H9 (cell line): ENCODE measurements around the gene STIM2. TPM values are rescaled to one million over a fixed set of nuclear protein-coding genes. Genes with fewer than 3 reads are reported as not detected.

ENCODE experiments used
- DNase-seq: peaks from one replicate; pipeline ENCODE4 v3.0.0-alpha.2; 2017
- H2AFZ ChIP-seq: one replicate; pipeline ENCODE4 v1.6.1; 2013; ENCODE audit warnings: mild to moderate bottlenecking, low read length, control low read depth, moderate library complexity
- H2AK5ac ChIP-seq: 2 replicates; pipeline ENCODE4 v1.6.1; 2013; ENCODE audit warnings: low read length, control low read depth, mixed read lengths; ENCODE audit not compliant: insufficient read length
- H2BK120ac ChIP-seq: one replicate; pipeline ENCODE4 v1.6.1; 2013; ENCODE audit warnings: low read depth, mild to moderate bottlenecking, low read length, control low read depth, inconsistent platforms; ENCODE audit not compliant: poor library complexity, severe bottlenecking
- H2BK12ac ChIP-seq: 2 replicates; pipeline ENCODE4 v1.6.1; 2013; ENCODE audit warnings: low read length, control low read depth, mixed read lengths, low read depth; ENCODE audit not compliant: insufficient read length
- H2BK15ac ChIP-seq: 2 replicates; pipeline ENCODE4 v1.6.1; 2013; ENCODE audit warnings: low read depth, low read length, control low read depth
- H2BK20ac ChIP-seq: one replicate; pipeline ENCODE4 v1.6.1; 2013; ENCODE audit warnings: low read depth, mild to moderate bottlenecking, low read length, control low read depth, inconsistent platforms; ENCODE audit not compliant: poor library complexity, severe bottlenecking
- H2BK5ac ChIP-seq: 2 replicates; pipeline ENCODE4 v1.6.1; 2013; ENCODE audit warnings: low read length, control low read depth, mixed read lengths; ENCODE audit not compliant: insufficient read length
- H3K14ac ChIP-seq: 2 replicates; pipeline ENCODE4 v1.6.1; 2013; ENCODE audit warnings: low read length, control low read depth; ENCODE audit not compliant: insufficient read depth
- H3K18ac ChIP-seq: 2 replicates; pipeline ENCODE4 v1.6.1; 2013; ENCODE audit warnings: low read depth, mild to moderate bottlenecking, mixed read lengths, low read length, control low read depth; ENCODE audit not compliant: insufficient read length
- H3K23ac ChIP-seq: 2 replicates; pipeline ENCODE4 v1.6.1; 2013; ENCODE audit warnings: low read length, control low read depth, mixed read lengths, low read depth; ENCODE audit not compliant: insufficient read length
- H3K23me2 ChIP-seq: 2 replicates; pipeline ENCODE4 v1.6.1; 2013; ENCODE audit warnings: low read depth, mild to moderate bottlenecking, mixed read lengths, low read length, control low read depth; ENCODE audit not compliant: insufficient read length, poor library complexity, severe bottlenecking
- H3K27ac ChIP-seq: 2 replicates; pipeline ENCODE4 v1.5.1; 2013; ENCODE audit warnings: low read length, control low read depth, mixed read lengths, low read depth; ENCODE audit not compliant: insufficient read length
- H3K27me3 ChIP-seq: 2 replicates; pipeline ENCODE4 v1.6.1; 2013; ENCODE audit warnings: low read length, control low read depth, inconsistent platforms; ENCODE audit not compliant: insufficient read depth
- H3K4ac ChIP-seq: 2 replicates; pipeline ENCODE4 v1.6.1; 2013; ENCODE audit warnings: low read depth, mild to moderate bottlenecking, control low read depth, inconsistent platforms, low read length, moderate library complexity
- H3K4me1 ChIP-seq: 2 replicates; pipeline ENCODE4 v1.6.1; 2013; ENCODE audit warnings: low read length, control low read depth, inconsistent platforms; ENCODE audit not compliant: insufficient read depth
- H3K4me2 ChIP-seq: 2 replicates; pipeline ENCODE4 v1.6.1; 2013; ENCODE audit warnings: low read length, control low read depth, mixed read lengths; ENCODE audit not compliant: insufficient read length, insufficient read depth
- H3K56ac ChIP-seq: 2 replicates; pipeline ENCODE4 v1.6.1; 2013; ENCODE audit warnings: low read depth, mild to moderate bottlenecking, mixed read lengths, low read length, control low read depth; ENCODE audit not compliant: insufficient read length
- H3K79me1 ChIP-seq: 2 replicates; pipeline ENCODE4 v1.6.1; 2013; ENCODE audit warnings: low read depth, mild to moderate bottlenecking, moderate library complexity, low read length, control low read depth, inconsistent platforms; ENCODE audit not compliant: insufficient read depth, poor library complexity, severe bottlenecking
- H3K79me2 ChIP-seq: 2 replicates; pipeline ENCODE4 v1.6.1; 2013; ENCODE audit warnings: low read length, control low read depth, inconsistent platforms; ENCODE audit not compliant: insufficient read depth
- H3K9ac ChIP-seq: 2 replicates; pipeline ENCODE4 v1.6.1; 2013; ENCODE audit warnings: low read length, control low read depth, mixed read lengths; ENCODE audit not compliant: insufficient read length; ENCODE audit errors: extremely low read depth
- H3K9me3 ChIP-seq: one replicate; pipeline ENCODE4 v1.6.1; 2013; ENCODE audit warnings: low read depth, low read length, inconsistent platforms; ENCODE audit not compliant: control insufficient read depth
- H3T11ph ChIP-seq: one replicate; pipeline ENCODE4 v1.6.1; 2013; ENCODE audit warnings: mild to moderate bottlenecking, low read length, control low read depth, inconsistent platforms
- H4K20me1 ChIP-seq: one replicate; pipeline ENCODE4 v1.6.1; 2013; ENCODE audit not compliant: control insufficient read depth, insufficient read length, insufficient read depth
- H4K5ac ChIP-seq: 2 replicates; pipeline ENCODE4 v1.6.1; 2013; ENCODE audit warnings: low read depth, mild to moderate bottlenecking, mixed read lengths, low read length, control low read depth; ENCODE audit not compliant: insufficient read length
- H4K8ac ChIP-seq: replicated peaks from 2 replicates; pipeline ENCODE4 v1.6.1; 2013; ENCODE audit warnings: low read length, control low read depth, mixed read lengths, low read depth; ENCODE audit not compliant: insufficient read length
- H4K91ac ChIP-seq: 2 replicates; pipeline ENCODE4 v1.6.1; 2013; ENCODE audit warnings: low read depth, mild to moderate bottlenecking, moderate library complexity, mixed read lengths, low read length, control low read depth; ENCODE audit not compliant: insufficient read length
- H3K27ac Mint-ChIP-seq, 3 experiments: 2 replicates in 2 of 3; 3 replicates in 1 of 3; pipeline ENCODE4 v1.8.0; 2020 to 2021; ENCODE audit warnings: mixed read lengths in 3 of 3, mild to moderate bottlenecking in 1 of 3, moderate library complexity in 1 of 3
- H3K27me3 Mint-ChIP-seq: 2 replicates; pipeline ENCODE4 v1.8.0; 2021; ENCODE audit warnings: low read depth, mild to moderate bottlenecking, moderate library complexity, mixed read lengths
- H3K36me3 Mint-ChIP-seq, 3 experiments: 2 replicates in 2 of 3; 3 replicates in 1 of 3; pipeline ENCODE4 v1.8.0; 2020 to 2021; ENCODE audit warnings: low read depth in 3 of 3, mixed read lengths in 3 of 3; ENCODE audit not compliant: insufficient read depth in 1 of 3
- H3K4me1 Mint-ChIP-seq, 2 experiments: 2 replicates each; pipeline ENCODE4 v1.8.0; 2020; ENCODE audit warnings: mixed read lengths in 2 of 2
- H3K4me3 Mint-ChIP-seq, 2 experiments: 2 replicates in 1 of 2; 3 replicates in 1 of 2; pipeline ENCODE4 v1.8.0; 2020 to 2021; ENCODE audit warnings: mild to moderate bottlenecking in 2 of 2, mixed read lengths in 2 of 2, moderate library complexity in 1 of 2
- H3K9me3 Mint-ChIP-seq, 2 experiments: 2 replicates in 1 of 2; 3 replicates in 1 of 2; pipeline ENCODE4 v1.8.0; 2020; ENCODE audit warnings: mild to moderate bottlenecking in 2 of 2, mixed read lengths in 2 of 2, moderate library complexity in 1 of 2
- WGBS: extraction: QIAGEN DNeasy Blood & Tissue Kit; methylation state at CpG from one replicate; pipeline ENCODE4 v1.1.7; 2013; ENCODE audit warnings: missing lambda C conversion rate, low lambda C conversion rate, mixed read lengths; ENCODE audit not compliant: insufficient read length; ENCODE audit errors: extremely low coverage; 5-methylcytosine and 5-hydroxymethylcytosine counted together
- total RNA-seq: library from RNA; stranded (reverse); gene quantifications from 2 replicates; pipeline ENCODE4 v1.2.1, GENCODE V29; 2021
- TF ChIP-seq, protein P1 (sequence below): fragments of 200-600 bp; sonication (generic); conservative IDR thresholded peaks from 3 replicates; pipeline ENCODE4 v1.8.0; 2021; ENCODE audit warnings: antibody characterized with exemption, mild to moderate bottlenecking

Gene STIM2
- total RNA-seq, 1 experiment from 2014 or later, result 26.2 TPM

- no peak overlapping the region for H2AFZ ChIP-seq
- H3K56ac ChIP-seq, result no peak overlapping the region
- Mint-ChIP-seq H3K9me3 (no peaks in the 10 kb centered on the region), H3K27me3 (no peaks in the 10 kb centered on the region), H3K36me3 (peaks cover 0 to 4% (median 0%) of the 10 kb centered on the region in 3 experiments; a peak in 1 of 7 replicates), H3K4me3 (no peak overlapping the region), H3K27ac (no peak overlapping the region), H3K4me1 (peaks cover 6% of the 10 kb centered on the region in 2 experiments)
- no peak overlapping the region for H4K5ac ChIP-seq
- H3K27me3 ChIP-seq, result no peaks in the 10 kb centered on the region
- no peak overlapping the region for H2BK120ac ChIP-seq
- no peak overlapping the region for H2BK15ac ChIP-seq
- H4K91ac ChIP-seq, result no peak overlapping the region
- no peak overlapping the region for H2BK5ac ChIP-seq
- no peak for DNase-seq
- no peak overlapping the region for H3K27ac ChIP-seq
- no peaks in the 10 kb centered on the region for H3K79me1 ChIP-seq
- no peak overlapping the region for H4K8ac ChIP-seq
- H2AK5ac ChIP-seq, result no peak overlapping the region
- WGBS, result no CpG with 5 or more reads among the region's 3 CpGs
- TF ChIP-seq, protein P1, sequence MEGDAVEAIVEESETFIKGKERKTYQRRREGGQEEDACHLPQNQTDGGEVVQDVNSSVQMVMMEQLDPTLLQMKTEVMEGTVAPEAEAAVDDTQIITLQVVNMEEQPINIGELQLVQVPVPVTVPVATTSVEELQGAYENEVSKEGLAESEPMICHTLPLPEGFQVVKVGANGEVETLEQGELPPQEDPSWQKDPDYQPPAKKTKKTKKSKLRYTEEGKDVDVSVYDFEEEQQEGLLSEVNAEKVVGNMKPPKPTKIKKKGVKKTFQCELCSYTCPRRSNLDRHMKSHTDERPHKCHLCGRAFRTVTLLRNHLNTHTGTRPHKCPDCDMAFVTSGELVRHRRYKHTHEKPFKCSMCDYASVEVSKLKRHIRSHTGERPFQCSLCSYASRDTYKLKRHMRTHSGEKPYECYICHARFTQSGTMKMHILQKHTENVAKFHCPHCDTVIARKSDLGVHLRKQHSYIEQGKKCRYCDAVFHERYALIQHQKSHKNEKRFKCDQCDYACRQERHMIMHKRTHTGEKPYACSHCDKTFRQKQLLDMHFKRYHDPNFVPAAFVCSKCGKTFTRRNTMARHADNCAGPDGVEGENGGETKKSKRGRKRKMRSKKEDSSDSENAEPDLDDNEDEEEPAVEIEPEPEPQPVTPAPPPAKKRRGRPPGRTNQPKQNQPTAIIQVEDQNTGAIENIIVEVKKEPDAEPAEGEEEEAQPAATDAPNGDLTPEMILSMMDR, result no peak
- H3K4ac ChIP-seq, result no peak overlapping the region
- no peak overlapping the region for H3K18ac ChIP-seq
- H3K79me2 ChIP-seq, result no peaks in the 10 kb centered on the region
- H3K23me2 ChIP-seq, result no peaks in the 10 kb centered on the region
- peaks cover 2% of the 10 kb centered on the region; the same call in 1 of the 2 replicates for H3K4me1 ChIP-seq
- no peak overlapping the region for H3K9ac ChIP-seq
- H3K14ac ChIP-seq, result no peak overlapping the region
- no peak overlapping the region for H3K4me2 ChIP-seq
- H3K9me3 ChIP-seq, result no peaks in the 10 kb centered on the region
- H2BK20ac ChIP-seq, result no peak overlapping the region
- no peak overlapping the region for H3K23ac ChIP-seq
- no peak overlapping the region for H3T11ph ChIP-seq
- H4K20me1 ChIP-seq, result no peaks in the 10 kb centered on the region
- no peak overlapping the region for H2BK12ac ChIP-seq
Observed at GRCh38 chr4:26985873-26986272, 125.2 kb downstream of the STIM2 start.
